Left colon (tissue), 2 donors: ENCODE data around the gene CCDC85C. TPM values are rescaled to one million over a fixed set of nuclear protein-coding genes. Genes with fewer than 3 reads are reported as not detected.

ENCODE experiments used
- ATAC-seq: fragments of 200-7000 bp; cut with Tn5 transposase; one replicate; pipeline ENCODE4 v1.9.1; 2020; ENCODE audit warnings: mild to moderate bottlenecking, moderate library complexity
- DNase-seq, 2 donors: peaks; one replicate each; pipeline ENCODE4 v3.0.0-alpha.2; 2020
- intact Hi-C, 2 donors: fragments of 100-400 bp; cut with DNase I in 1 of 2; cut with micrococcal nuclease in 1 of 2; formaldehyde crosslinking; loops; one replicate each; pipeline versions ENCODE4 v1.11.2 to v1.14.0; 2022; cut with DNase I, micrococcal nuclease
- total RNA-seq, 2 donors: library from RNA; stranded (reverse); fragmentation: NEBNext Ultra II Directional; extraction: Animal tissue kit (Norgen Biotek cat#: 25700); gene quantifications; one replicate each; pipeline ENCODE4 v1.2.1, GENCODE V29; 2021
- donor health status: DM: no; HTN: no; CAD: no.
- donor health status: DM: yes; HTN: yes; CAD: no.

Gene CCDC85C
- total RNA-seq, 2 donors from 2014 or later = 66.3 to 68.1 TPM

DNA sequence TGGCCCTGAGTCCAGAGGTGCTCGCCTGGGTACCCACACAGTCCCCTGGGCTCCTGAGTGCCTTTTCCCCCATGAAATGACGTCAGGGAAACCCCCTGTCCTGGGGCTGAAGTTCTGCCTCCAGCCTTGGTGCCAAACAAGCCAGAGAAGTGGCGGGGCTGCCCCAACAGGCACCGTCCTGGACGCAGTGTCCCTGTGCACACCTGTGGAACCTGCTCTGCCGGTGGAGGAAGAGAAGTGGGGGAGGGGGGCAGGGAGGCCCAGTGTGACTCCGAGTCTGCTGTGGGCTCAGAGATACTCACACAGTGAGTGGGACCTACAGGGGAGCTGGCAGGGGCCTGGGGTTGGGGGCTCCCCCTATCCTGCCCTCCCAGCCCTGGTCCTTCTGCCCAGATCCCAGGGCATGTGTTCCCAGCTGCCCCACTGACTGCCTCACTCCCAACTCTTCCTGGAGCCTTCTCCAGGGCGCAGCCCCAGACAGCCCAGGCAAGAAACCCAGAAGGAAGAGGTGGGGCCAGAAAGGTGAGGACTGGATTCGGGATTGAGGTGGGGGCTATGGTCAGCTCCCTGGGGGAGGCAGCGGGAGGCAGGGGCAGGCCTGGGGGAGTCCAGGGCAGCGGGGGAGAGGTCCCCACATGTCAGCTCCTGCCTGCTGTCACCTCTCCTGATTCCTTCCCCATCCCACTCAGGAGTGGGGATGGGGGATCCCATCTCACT lies 24.7 kb downstream of the CCDC85C start:
- peak; percentile 65 for ATAC-seq
- intact Hi-C loops = no loop called here
- DNase-seq = peak; percentile 81 to 87

DNA sequence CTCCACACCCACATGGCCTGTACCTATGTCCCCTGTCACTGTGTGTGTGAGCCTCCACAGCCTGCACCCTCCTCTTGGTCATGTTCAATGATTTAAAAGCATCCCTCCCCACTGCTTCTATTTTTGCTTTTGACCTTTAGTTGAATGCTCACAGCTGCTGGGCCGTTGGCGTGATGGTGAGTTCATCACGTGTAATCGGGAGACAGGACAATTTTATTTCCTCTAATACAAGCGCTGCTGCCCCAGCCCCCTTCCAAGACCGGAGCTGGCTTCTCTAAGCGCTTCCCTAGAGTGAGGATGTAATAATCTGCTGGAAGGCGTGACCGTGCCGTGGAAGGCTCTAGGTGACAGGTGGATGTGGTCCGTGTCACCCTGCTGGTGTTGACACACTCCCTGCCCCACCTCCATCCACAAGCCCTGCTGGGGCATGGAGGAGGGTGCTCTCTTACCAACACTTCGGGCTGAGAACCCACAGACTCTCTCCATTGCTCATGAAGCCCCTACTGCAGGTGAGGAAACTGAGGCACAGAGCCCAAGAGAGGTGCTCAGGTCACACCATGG lies 25.4 kb downstream of the CCDC85C start:
- intact Hi-C loops = no loop called here
- DNase-seq = peak; percentile 49 to 66
- peak; percentile 44 for ATAC-seq

DNA sequence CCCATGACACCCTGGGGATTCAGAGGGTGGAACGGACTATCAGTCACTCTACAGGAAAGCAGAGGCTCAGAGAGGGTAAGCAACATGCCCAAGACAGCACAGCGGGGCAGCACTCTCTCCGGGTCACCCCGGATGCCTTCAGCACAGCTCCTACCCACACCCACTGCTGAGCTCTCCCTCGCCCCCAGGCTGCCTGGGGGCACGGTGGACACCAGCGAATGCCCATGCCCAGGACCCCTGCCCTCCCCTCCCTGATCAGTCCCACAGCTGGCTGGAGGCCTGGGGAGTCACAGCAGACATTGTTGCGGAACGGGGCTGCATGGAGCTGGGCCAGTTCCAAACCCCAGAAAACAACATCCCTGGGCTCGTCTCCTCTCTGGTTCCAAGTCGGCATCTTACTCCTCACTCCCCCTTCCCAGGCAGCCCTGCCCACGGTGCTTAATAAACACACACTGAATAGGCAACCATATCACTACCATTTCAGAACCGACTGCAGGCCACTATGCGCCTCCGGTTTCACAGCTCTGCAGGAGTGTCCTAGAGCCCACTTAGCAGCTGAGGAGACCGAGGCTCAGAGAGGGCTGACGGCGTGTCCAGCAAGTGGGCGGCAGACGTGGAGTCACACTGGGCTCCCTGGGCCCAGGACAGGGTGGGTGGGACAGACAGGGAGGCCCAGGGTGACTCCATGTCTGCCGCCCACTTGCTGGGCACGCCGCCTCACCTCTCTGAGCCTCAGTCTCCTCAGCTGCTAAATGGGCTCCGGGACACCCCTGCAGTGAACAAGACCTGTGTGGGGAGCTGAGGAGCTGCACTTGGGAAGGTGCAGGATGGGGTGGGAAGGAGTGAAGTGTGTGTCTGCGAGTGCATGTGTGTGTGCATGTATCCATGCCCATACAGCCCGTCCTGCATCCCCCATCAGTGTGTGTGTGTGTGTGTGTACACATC lies 27.0 kb downstream of the CCDC85C start:
- DNase-seq = no peak
- intact Hi-C loops = no loop called here
- no peak for ATAC-seq

DNA sequence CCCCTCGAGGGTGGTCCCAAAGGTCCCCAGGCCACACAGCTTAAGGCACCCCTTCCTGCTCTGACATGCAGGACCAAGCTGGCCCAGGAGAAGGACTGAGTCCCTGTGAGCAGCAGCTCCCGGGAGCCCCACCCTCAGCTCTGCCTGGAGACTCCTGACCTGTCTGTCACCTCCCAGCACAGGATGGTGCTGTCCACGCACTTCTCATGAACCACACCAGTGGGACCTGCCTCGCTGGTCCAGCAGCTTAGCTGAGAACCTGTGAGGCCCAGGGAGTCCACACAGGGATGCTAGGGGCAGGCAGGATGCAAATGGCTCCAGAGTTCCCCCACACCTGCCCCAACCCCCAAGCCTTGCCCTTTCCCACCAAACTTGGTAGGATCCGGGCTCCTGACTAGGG lies 27.7 kb downstream of the CCDC85C start:
- intact Hi-C loops = no loop called here
- ATAC-seq = no peak
- DNase-seq = peak in 1 of 2 donors; percentile 66

DNA sequence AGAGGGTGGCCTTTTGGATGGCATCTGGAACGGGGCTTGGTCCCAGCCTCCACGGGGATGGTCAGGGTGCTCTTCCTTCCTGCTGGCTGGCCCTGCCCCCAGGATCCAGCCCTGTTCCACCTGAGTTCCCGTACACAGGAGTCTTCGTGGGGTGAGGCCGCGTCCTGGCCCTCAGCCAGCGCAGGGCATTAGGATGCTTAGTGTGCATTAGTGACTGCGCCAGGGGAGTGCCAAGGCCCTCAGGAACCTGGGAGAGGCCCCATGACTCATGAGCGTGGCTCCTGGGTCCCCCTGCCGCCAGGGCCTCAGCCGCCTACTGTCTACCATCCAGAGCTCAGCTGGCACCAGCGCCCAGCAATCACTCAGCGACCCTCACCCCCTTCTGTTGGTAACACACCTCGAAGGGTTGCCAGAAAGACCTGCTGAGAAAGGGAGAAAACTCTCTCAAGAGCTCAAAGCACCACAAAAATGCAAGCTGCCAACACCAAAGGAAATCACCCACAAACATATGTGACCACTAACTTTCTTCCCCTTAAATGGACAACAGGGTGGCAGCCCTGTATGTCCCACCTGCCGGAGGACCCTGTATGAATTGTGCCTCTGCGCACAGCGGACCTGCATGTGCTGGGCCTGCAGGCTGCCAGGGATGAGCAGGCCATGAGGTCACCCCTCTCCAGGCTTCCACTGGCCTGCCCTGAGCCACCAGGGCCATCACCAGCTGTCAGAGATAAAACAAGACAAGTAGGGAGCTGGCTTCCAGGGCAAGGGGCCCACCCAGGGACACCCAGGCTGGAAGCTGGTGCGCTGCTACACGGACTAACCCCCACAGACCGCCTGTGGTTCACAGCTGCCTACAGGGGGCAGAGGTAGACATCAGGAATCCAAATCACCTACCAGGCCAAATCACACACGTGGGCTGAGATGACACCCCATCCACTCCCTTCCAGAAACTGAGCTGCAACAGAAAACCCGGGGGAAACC lies 28.7 kb downstream of the CCDC85C start:
- peak; percentile 54 for ATAC-seq
- peak; percentile 82 to 94 for DNase-seq
- intact Hi-C loops = no loop called here

DNA sequence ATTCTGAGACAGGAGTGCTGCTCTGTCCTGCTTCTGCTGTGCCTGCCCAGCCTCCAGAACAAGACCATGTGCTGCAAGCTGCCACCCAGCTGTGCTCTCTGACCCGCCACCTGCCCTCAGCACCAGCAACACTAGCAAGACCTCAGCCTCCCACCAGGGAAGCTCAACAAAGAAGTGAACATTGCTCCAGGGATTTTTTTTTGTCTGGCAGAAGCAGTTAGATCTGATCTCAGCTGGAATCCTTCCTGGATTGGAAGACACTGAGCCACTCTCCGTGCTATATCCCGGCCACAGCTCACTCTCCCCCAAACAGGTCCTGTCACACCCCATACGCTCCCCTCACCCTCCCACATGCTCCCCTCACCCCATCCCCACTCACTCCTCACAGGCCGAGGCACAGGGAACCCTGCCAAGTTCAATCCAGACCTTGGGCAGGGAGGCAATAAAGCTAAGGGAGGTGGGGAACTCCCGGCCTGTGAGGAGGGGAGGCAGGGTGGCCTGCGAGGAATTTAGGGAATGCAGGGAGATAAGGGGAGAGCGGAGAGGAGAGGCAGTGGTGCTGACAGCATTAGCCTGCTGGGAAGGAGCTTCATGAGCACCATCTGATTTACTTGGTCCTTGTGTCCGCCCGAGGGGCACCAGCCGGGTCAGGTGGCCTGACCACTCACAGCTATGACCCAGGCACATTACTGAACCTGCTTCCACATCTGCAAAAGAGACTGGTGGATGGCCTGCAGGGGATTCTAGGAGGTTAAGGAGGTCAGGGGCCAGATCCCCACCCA lies 29.7 kb downstream of the CCDC85C start:
- DNase-seq (peak; percentile 76 to 86), ATAC-seq (peak; percentile 38)
- intact Hi-C loops = no loop called here

DNA sequence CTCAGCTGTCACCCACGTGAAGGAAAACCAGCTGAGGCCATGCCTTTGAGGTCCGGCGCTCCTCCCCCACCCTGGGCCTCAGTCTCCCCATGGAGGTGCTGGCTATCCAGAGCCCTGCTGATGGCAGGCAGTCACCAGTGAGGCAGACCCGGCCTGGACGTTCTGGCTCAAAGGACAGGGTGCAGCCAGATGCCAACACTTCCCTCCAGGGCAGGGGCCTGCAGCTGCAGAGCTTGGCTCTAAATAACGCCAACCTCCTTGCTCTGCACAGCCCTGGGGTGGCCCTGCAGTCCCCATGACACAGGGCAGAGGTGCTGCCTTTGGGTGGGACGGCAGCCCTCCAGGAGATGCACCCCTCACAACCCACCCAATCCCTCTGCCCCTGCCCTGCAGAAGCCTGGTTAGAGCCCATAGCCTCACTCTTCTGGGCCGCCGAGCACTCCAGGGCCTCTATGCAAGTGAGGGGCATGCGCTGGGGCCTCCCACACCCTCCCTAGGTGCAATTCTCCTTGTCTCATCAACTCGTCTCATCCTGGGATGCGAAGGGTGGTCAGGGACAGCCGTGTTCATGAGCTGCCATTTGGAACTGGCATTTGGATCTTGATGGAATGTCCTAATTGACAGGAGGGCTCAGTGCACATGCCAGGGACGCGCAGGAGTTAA lies 30.4 kb downstream of the CCDC85C start:
- ATAC-seq (no peak), DNase-seq (no peak)
- intact Hi-C loops = no loop called here

DNA sequence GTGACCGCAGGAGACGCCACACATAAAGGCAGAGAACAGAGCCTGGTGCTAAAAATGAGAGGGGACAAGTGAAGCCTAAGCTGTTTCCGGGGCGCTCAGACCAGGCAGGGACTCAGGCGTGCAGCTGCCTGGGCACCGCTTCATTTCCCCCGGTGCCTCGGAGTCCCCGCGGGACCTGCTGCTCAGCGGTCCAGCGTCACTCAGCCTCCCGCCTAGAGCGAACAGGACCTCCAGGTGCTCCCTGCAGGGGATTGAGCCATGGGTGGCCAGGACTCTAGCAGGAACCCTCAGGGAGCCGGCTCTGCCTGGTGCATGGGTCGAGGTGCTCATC lies 31.0 kb downstream of the CCDC85C start:
- no peak for DNase-seq
- ATAC-seq = no peak
- intact Hi-C loops = no loop called here

DNA sequence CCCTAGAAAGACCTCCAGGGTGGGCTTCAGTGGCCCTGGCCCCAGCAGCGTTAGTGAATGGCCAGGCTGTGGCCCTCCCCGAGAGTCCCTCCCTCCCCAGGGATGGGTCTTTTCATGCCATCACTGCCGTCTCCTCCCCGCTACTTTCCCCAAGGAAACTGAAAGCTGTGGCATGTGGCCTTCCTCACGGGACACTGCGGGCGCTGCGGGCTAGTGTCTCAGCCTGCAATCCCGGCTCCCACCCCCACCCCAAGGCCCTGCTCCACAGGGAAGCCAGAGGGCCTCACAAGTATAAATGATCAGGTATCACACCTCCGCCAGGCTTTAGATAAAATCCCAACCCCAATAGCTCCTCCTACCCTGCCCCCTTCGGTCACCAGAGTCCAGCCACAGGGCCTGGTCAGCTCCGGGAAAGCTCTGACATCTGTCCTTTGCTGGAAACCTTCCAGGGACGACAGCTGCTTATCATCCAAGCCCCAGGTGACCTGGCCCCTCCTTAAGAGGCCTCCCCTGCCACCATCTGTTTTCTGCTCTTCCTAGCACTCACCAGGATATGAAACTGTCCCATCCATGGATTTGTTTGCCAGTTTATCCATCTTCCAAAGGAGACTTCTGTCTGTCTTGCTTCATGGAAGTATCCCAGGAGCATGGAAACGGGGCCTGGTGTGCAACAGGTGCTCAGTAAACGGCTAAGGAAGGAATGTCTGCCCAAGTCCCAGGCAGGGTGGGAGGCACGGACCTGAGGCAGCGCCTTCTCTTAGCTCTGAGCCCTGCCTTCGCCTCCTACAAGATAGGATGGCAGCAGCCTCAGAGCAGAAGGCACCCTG lies 31.6 kb downstream of the CCDC85C start:
- ATAC-seq (peak; percentile 30), DNase-seq (peak; percentile 66 to 71)
- intact Hi-C loops = no loop called here

DNA sequence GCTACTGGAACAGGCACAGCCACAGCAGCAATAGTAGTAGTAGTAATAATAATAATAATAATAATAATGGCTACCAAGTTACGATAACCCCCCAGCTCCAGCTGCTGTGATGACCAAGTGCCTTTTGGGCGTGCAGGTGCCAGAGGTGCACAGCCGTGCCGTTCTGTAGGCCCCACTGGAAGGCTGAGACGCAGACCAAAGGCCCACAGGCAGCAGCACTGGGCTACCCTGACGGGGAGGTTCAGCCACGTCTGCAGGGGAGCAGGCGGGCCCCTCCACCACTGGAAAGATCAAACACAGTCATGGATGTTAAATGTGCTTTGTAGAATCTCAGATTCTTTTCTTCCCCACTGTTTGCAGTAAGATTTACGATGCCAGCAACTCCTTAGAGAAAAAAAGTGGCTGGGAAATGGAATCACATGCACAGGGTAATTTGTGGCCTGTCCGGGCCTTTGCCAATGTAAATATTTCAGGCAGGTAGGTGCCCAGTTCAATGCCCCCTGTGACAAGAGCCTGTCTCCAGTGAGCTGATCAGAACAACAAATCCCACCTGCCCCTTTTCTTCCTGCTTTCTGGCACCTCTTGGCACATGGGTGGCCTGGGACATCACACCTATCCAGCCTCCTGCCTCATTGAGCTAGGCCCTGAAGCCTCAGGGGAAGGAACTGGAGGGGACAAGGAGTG lies 32.6 kb downstream of the CCDC85C start:
- peak; percentile 53 to 81 for DNase-seq
- peak; percentile 41 for ATAC-seq
- intact Hi-C loops = no loop called here

DNA sequence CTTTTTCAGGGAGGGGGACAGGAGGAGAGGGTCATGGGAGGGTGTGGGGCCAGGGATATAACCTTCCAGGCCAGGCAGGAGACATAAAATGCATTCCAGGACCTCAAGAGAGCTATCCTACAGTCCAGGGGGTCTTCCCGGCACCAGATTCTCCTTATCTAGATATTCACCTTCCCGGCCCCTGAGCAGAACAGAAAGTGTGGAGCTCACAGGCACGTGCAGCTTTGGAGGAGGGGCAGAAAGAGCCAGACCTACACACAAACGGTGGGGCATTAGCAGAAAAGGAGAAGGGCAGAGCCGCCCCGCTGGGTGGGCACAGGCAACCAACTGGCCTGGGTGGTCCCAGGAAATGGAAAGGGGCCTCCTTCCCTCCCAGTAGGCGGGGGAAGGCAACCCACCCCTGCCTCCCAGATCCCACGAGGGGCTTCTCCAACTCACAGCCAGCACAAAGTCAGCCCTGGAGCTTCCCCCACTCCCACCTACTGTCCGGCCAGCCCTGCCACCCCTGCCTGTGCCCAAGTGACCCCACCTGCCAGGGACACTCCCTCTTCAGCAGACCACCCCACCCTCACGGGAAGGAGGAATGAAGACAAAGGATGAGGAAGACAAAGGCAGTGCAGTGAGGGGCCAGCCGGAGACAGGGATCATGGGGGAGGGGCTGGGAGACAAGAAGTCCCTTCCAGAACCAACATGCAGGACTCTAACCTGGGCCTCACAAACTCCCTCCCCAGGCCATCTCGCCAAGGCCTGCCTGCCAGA lies 33.3 kb downstream of the CCDC85C start:
- DNase-seq = no peak
- intact Hi-C loops = no loop called here
- ATAC-seq = no peak

DNA sequence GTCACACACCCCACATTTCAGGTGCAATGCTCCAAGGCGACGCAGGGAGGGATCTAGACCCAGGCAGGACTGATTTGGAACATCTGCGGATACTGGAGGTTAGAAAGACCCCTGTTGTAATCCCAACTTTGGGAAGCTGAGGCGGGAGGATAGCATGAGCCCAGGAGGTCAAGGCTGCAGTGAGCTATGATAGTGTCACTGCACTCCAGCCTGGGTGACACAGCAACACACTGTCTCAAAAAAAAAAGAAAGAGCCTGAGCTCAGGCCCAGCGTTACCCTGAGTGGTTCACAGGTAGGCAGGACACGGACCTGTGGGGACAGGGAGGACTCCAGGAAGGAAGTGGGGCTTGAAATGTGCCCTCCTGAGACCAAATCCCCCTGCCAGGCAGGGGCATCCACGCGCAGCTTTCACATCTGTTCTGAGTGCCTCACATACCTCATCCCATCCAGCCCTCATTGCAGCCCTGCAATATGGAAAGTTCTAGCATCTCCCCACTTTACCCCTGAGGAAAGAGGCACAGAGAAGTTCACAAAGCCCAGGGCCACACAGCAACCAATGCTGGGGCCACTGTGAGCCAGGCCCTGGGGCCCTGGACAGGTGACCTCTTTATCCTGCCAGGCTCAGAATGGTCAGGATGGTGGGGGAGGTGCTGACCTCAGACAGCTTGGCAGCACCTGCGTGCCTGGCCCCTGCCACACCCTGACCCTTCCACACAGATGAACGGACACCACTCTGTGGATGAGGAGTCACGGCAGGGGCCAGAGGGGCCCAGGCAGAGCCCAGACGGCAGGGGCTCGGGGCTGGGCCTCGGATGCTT lies 34.1 kb downstream of the CCDC85C start:
- DNase-seq = no peak

DNA sequence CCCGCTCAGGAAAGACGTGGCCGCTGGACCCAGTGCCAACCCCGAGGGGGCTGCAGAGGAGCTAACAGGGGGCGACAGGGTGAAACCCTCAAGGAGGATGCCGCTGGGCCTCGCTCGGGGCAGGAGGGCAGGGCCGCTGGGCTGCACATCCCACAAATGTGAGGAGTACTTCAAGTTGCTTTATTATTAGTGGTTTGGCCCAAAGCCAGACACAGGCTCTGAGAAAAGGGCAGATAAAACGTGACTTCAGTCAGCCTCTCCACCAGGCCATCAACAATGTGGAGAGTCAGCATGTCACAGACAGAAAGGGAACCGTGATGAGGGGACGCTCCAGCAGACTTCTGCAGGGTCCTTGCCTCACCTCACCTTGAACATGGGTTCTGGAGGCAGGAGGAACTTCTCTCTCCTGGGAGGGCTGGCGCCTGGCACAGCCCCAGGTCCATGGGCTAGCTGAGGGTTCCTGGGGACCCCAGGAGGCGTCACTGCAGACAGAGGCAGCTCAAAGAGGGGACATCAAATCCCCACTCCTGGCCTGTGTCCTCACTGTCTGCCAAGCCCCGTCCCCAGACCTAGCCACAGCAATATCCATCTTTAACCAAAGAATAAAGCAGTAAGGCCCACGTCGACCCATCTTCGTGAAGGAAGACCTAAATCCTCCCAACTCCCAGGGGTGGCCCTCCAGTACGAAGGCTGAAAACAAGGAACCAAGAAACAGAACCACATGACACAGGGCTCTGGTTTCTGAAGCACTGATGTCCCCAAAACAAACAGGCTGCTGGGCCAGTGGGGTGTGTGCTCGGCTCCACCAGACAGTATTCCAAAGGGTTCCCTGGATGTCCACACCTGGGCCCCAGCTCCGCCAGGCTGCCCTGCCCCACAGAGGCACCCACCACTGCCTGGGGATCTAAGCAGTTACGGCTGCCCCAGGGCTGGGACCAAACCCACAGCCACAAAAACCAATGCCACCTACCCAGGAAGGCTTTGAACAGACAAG lies 35.1 kb downstream of the CCDC85C start:
- intact Hi-C loops = no loop called here
- DNase-seq (no peak), ATAC-seq (no peak)

More for the DNA sequence above, 34.1 kb downstream of the CCDC85C start:
- ATAC-seq = no peak
- intact Hi-C loops = no loop called here
